ENCODE data around the gene HINFP.
A peak's percentile ranks its signal among the peaks of the same experiment; 100 is the strongest.
"Not testable (repeated sequence)": the region's sequence is repeated elsewhere in the genome, so short reads cannot be mapped to it uniquely, and the experiment has no call there.

HINFP gene

GRCh38 chr11:119118946-119119345, 2.4 kb upstream of the HINFP start:
- DNase-seq = no peak

GRCh38 chr11:119120639-119121007, 757 bp upstream of the HINFP start:
- DNase-seq = peak; percentile 32 to 41

- DNase-seq = no peak
Observed at GRCh38 chr11:119121811-119122124, 388 bp downstream of the HINFP start.

- no peak for DNase-seq
Observed at GRCh38 chr11:119125821-119126220, 4.4 kb downstream of the HINFP start.

GRCh38 chr11:119126675-119127268, 5.4 kb downstream of the HINFP start:
- DNase-seq = no peak

GRCh38 chr11:119130662-119131061, 9.3 kb downstream of the HINFP start:
- no peak for DNase-seq

GRCh38 chr11:119134389-119134978, 13.1 kb downstream of the HINFP start:
- DNase-seq = peak; percentile 34 to 37

- DNase-seq = not testable (repeated sequence)
Observed at GRCh38 chr11:119139276-119139675, 17.9 kb downstream of the HINFP start.

GRCh38 chr11:119144825-119145486, 23.6 kb downstream of the HINFP start:
- DNase-seq = peak; percentile 40 to 72

- DNase-seq = no peak
Observed at GRCh38 chr11:119145551-119145950, 24.2 kb downstream of the HINFP start.

- DNase-seq = no peak
Observed at GRCh38 chr11:119147604-119148333, 26.4 kb downstream of the HINFP start.

- DNase-seq = no peak
Observed at GRCh38 chr11:119148720-119149017, 27.3 kb downstream of the HINFP start.

GRCh38 chr11:119149018-119149785, 27.8 kb downstream of the HINFP start, which contains the start of gene ABCG4:
ABCG4 (plus strand) TSS chr11:119149052; CDS start chr11:119149966, 914 bp downstream.
- no peak for DNase-seq

- no peak for DNase-seq
Observed at GRCh38 chr11:119149786-119150275, 28.5 kb downstream of the HINFP start.

GRCh38 chr11:119152043-119152442, 30.7 kb downstream of the HINFP start:
- no peak for DNase-seq

- DNase-seq = no peak
Observed at GRCh38 chr11:119152604-119153003, 31.2 kb downstream of the HINFP start.

- DNase-seq = peak in 1 of 2 experiments; percentile 12
Observed at GRCh38 chr11:119153049-119153818, 31.9 kb downstream of the HINFP start.

GRCh38 chr11:119154178-119154577, 32.8 kb downstream of the HINFP start:
- DNase-seq = no peak

- DNase-seq = no peak
Observed at GRCh38 chr11:119155733-119156492, 34.5 kb downstream of the HINFP start.

- no peak for DNase-seq
Observed at GRCh38 chr11:119156496-119156895, 35.1 kb downstream of the HINFP start.

- no peak for DNase-seq
Observed at GRCh38 chr11:119157063-119157462, 35.7 kb downstream of the HINFP start.
